IPS DF 4.7 (cell line): ENCODE measurements around the gene PDGFA.
"Not testable (repeated sequence)": the region's sequence is repeated elsewhere in the genome, so short reads cannot be mapped to it uniquely, and the experiment has no call there.

ENCODE experiments used
- DNase-seq: peaks from one replicate; pipeline ENCODE4 v3.0.0-alpha.2; 2013; ENCODE audit warnings: low spot score; ENCODE audit errors: extremely low read depth

The PDGFA gene

DNA sequence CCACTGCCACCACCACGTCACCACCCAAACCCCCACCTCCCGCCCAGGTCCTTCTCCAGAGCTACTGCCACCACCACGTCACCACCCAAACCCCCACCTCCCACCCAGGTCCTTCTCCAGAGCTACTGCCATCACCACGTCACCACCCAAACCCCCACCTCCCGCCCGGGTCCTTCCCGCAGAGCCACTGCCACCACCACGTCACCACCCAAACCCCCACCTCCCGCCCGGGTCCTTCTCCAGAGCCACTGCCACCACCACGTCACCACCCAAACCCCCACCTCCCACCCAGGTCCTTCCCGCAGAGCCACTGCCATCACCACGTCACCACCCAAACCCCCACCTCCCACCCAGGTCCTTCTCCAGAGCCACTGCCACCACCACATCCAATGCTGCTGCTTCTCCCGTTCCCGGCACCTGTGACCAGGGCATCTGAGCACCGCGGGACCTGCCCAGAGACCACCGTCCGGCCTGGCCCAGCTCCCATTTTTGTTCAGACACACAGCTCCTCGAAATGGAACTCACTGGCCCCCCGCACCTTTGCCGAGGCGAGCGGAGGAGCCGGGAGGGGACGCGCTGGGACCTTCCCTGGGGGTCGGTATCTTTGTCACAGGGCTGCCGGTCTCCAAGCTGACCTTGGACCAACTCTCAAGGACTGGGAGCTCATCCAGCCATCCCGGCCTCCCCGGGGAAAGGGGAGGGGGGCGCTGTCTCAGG lies 32.7 kb upstream of the PDGFA start:
- not testable (repeated sequence) for DNase-seq

DNA sequence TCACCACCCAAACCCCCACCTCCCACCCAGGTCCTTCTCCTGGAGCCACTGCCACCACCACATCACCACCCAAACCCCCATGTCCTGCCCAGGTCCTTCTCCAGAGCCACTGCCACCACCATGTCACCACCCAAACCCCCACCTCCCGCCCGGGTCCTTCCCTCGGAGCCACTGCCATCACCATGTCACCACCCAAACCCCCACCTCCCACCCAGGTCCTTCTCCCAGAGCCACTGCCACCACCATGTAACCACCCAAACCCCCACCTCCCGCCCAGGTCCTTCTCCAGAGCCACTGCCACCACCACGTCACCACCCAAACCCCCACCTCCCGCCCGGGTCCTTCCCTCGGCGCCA lies 31.9 kb upstream of the PDGFA start:
- DNase-seq, result not testable (repeated sequence)

DNA sequence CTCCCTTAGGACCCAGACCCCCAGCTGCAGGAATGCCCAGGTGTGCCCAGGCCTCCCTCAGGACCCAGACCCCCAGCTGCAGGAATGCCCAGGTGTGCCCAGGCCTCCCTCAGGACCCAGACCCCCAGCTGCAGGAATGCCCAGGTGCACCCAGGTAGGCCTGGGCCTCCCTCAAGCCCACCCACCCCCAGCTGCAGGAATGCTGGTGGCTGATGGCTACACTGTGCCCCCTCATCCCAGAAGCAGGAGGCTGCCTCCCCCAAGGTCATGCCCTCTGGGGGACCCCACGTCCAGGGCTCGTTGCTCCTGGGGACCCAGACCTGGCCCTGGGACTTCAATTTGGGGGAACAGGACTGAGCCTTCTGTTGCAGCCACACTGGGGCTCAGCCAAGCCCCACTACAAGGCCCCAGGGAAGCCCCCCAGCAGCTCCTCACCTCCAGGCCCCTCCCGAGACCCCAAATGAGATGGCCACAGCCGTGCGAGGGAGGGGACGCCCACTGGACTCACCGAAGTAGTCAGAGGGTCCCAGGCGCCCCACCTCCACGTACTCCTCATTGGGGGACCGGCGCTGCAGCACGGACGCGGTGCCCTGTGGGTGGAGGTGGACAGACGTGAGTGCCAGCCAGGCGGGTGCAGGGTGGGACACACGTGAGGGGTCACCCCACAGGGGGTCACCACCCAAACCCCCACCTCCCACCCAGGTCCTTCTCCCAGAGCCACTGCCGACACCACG lies 31.4 kb upstream of the PDGFA start:
- no peak for DNase-seq

DNA sequence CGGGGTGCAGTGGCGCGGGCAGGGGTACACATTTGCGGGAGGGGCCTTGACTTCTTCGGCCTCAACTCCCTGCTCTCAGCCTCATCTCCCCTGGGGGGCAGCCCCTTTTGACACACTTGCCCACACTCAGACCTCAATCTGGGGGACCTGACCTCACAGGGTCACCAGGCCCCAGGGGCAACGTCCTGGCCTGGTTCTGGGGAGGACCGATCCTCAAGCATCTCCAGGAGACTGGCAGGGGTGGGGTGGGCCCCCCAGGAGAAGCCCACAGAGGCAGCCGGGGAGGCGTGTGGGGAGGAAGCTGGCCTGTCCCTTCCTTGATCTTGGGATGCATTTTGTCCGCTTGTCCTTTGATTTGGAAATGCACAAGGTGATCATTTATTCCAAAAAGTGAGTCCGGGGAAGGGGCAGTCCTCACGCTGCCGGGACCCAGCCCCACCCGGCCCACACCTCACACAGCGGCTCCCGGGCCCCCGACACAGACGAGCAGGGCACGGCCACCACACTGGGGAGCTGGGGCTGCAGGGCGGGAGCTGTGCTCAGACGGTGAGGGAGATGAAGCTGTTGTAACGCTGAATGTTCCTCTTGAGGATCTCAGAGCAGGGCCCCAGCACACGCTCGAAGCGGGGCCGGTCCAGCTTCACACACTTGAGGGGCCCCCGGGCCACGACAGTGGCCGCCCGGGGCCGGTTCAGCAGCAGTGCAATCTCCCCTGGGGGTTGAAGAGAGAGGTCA lies 30.4 kb upstream of the PDGFA start:
- DNase-seq, result no peak

DNA sequence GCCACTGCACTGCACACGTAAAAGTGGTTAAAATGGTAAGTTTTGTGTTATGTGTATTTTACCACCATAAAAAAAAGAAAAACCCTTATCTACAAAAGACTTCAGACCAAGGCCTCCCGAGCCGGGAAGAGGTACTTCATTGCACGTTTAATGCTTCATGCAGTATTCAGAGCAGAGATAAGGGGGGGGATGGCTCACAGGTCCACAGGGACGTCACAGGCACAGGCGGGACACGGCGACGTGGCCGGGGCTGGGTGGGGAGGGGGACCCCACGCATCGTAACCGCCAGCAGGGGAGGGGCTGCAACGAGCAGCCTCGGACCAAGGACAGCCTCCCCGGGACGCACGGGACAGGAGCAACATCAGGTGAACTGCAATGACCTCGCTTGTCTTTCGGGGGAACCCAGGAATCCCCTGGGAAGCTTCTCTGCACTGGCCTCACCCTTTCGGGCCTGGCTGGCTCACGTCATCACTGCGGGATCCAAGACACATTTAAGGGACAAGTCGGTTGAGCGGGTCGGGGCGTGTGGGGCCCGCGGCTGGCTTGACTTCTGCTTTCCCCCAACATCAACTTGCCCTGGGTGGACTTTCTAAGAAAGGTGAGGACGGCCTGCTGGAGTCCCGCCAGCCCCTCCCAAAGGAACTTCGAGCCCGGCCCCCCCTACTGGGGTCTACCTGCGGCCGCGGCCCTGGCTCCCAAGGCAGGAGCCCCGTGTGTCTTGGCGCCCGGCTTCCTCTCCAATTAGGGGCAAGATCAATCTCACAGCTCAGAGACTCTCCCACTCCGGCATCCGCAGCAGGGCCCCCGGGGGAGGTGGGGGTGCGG lies 29.6 kb upstream of the PDGFA start:
- DNase-seq, result no peak

DNA sequence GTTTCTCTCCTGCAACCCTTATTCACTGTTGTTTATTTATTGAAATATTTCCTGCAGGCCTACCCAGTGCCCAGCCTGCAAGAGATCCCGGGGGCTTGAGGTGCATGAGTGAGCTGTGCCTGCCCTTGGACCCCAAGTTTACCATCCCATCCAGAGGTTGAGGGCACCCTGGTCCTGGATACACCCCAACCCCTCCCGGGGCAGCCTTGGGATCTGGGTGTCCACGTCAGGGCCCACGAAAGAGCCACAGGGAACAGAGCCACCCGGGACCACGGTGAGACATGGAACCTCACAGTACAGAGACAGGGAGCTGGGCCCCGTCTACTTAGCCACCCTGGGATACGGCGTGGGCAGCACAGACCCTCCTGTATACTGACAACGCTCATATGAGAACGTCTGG lies 28.8 kb upstream of the PDGFA start:
- DNase-seq, result no peak

DNA sequence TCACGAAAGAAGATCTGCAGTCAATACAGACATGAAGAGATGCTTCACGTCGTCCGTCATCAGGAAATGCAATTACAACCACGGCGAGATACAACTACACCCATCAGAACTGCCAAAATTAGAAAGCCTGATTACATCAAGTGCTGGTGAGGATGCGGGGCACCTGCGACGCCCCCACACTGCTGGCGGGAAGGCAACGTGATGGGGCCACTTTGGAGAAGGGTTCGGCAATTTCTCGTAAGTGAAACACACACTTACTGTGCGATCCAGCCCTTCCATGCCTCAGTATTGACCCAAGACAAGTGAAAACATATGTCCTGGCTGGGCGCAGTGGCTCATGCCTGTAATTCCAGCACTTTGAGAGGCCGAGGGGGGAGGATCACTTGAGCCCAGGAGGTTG lies 25.8 kb upstream of the PDGFA start:
- DNase-seq, result no peak

DNA sequence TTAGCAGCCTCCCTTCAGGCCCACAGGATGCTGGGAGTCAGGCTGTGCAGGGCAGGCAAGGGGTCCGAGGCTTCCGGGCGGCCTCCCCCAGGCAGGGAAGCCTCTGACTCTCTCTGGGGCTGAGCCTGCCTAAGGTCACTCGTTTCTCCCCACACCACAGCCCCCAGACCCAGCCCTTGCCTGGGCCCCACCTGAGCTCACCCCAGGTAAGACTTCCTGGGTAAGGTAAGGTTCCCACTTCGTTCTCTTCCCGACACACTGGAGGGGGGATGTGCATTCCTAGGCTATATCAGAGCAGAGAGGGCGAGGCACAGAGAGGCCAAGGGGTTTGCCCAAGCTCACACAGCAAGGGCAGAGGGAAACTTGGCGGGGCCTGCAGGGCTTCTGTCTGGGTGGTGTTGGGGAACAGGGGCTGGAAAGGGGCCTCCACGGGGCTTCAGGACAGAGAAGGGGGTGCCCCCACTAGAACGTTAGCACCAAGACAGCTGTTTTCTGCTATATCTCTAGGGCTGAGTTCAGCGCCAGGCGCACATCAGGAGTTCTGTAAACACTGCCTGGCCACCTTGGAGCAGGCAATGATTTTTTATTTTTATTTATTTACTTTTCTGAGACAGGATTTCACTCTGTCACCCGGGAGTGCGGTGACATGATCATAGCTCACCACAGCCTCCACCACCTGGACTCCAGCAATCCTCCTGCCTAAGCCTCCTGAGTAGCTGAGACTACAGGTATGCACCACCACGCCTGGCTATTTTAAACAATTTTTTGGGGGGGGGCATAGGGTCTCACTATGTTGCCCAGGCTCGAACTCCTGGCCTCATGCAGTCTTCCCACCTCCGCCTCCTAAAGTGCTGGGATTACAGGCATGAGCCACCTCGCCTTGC lies 24.9 kb upstream of the PDGFA start:
- DNase-seq, result no peak

DNA sequence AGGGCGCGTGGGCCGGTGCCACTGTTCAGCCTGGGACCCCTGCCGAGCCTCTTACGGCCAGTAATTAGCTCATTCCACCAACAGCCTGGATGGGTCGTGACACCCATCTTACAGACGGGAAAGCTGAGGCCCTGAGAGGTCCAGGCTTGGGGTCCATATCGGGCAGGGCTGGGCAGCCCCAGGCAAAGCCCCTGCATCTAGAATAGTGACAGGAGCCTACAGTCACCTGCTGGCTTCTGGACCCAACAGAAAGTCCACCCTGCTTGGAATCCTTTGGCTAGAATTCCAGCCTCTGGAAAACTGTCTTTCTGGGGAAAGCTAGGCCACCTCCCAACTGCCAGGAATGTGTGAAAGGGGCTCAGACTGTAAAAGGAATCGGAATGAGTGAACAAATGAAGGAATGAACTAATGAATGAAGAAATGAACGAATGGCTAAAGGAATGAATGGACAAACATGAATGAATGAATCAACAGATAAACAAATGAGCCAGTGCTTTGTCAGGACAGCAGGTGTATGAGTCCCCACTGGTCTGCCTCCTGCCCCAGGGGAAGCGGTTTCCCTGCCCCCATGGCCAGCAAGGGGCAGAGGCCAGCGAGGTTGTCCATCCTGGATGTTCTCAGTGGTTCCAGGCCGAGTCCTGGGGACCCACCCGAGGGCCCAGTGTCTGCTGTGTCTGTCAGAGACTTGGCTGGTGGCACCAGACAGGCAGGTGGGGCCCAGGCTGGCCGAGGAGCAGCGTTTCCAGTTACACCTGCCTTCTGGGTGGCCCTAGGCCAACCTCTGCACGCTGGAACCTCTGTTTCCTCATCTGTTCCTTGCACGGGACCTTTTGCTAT lies 24.1 kb upstream of the PDGFA start:
- DNase-seq, result no peak

DNA sequence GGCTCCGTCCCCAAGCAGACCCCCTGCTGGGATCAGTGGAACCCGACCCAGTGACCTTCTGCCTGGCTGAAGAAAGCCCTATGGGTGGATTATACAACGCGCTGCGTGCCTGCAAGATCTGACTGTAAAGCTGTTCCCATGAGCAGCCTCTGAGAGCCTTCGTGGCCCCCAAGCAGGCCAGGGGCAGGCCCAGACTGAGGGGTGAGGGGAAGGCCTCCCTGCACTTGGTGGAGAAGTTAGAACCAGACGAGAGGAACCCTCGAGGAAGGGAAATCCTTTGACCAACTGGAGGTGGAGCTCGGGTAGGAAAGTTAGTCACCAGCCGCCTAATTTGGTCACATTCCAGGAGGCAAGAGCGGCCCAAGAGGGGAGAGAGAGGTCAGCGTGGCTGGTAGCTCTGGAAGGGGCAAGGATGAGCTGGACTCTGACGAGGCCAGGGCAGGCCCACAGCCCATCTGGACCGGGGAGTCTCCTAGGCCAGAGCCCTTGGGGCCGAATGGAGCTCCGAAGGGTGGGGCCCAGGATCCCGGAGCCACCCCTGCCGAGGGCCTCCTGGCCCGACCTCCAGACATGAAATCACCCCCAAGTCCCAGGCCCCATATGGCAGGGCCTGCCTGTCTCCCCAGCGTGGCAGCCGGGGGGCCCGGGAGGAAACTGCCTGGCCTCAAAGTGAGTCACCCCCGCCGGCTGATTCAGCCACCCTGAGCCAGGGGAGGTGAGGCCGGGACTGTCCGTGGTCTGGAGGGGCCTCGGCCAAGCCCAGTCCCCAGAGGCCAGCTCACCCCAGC lies 23.3 kb upstream of the PDGFA start:
- no peak for DNase-seq

DNA sequence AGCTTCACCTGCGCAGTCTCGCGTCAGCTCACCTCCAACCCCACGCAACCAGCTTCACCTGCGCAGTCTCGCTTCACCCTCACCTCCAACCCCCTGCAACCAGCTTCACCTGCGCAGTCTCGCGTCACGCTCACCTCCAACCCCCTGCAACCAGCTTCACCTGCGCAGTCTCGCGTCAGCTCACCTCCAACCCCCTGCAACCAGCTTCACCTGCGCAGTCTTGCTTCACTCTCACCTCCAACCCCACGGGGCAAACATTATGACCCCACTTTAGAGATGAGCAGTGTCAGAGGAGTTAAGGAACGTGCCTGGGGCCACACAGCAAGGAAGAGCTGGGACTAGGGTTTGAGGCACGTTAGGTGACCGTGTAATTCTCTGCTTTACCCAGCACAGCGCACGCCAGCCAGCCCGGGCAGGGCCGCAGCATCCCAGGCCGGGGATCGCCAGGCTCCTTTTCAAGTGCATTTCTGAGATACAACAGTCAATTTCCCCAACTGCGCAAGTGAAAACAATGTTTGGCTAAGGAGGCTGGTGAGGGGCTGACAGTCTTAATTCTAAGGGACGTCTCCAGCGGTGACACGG lies 22.6 kb upstream of the PDGFA start:
- DNase-seq, result no peak

DNA sequence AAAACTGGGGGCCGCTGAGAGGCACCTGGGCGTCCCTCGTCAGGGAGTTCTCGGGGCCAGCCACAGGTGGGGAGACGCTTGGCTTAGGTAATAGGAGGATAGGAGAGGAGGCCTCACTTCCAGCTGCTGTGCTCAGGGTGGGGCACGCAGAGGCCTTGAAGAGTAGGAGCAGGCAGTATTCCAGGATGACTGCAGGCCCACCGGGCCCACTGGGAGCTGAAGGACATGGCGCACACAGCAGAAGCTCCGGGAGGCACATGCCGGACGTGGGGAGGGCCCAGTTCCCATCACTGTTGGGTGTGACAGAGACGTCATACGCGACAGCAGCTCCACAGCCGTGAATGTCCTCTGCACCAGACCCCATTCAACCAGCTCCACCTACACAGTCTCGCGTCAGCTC lies 22.0 kb upstream of the PDGFA start:
- DNase-seq, result no peak

DNA sequence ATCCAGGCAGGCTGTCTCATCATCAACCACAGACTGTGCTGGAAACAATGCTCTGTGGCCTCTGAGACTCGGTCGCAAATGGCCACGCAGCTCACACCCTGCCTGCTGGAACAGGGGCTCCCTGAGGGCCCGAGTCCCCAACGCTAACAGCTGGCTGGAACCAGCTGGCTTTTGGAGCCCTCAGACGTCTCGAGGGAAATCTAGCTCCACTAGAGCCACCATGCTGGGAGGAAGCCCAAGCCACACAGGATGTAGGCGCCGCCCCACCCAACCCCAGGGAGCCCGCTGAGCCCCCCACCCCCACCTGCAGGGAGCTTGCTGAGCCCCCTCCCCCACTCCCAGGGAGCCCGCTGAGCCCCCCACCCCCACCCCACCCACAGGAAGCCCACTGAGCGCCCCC lies 21.4 kb upstream of the PDGFA start:
- DNase-seq, result no peak

DNA sequence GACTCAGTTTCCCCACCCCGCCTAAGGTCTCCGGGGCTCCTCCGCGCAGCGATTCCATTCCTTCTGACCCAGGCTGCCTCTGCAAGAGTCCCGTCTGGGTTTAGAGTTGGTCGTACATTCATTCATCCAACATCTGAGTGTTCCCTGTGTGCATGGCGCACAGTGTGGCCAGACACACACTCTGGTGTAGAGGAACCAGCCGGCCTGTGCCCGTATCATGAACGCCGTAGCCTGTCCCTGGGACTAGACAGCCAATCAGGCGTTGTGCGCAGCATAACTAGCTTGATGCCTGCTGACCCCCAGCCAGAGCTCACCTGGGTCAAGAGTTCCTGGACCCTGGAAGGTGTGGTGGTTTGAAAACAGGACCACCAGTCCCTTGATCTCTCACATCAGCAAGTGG lies 20.9 kb upstream of the PDGFA start:
- no peak for DNase-seq

DNA sequence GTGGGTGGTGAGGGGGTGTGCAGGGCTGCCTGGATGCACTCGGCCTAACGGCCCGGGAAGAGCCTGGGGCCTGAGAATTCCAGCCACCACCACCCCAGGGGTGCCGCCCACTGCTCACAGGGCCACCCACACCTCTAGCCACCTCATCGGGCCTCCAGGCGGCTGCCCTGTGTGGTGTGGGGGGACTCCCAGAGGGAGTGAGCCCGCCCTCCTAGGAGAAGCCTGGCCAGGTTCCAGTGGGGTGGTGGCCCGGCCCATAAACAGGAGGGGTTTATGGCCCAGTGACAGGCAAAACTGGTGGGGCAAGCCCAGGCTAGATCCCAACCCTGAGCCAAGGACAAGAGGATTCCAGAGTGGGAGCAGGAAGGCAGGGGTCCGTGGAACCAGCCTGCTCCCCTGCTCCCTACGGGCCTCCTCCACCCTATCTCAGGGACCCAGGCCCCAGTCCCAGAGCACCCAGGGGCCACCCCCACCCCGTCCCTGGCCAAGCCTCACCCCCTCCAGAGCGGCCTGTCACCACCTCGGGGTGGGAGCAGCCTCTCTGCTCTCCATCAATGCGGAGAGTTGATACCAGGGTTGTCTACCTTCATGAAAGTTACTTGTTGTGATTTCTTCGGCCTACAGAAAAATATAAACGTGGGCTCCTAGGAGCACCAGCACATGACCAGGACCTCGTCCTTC lies 20.2 kb upstream of the PDGFA start:
- no peak for DNase-seq

DNA sequence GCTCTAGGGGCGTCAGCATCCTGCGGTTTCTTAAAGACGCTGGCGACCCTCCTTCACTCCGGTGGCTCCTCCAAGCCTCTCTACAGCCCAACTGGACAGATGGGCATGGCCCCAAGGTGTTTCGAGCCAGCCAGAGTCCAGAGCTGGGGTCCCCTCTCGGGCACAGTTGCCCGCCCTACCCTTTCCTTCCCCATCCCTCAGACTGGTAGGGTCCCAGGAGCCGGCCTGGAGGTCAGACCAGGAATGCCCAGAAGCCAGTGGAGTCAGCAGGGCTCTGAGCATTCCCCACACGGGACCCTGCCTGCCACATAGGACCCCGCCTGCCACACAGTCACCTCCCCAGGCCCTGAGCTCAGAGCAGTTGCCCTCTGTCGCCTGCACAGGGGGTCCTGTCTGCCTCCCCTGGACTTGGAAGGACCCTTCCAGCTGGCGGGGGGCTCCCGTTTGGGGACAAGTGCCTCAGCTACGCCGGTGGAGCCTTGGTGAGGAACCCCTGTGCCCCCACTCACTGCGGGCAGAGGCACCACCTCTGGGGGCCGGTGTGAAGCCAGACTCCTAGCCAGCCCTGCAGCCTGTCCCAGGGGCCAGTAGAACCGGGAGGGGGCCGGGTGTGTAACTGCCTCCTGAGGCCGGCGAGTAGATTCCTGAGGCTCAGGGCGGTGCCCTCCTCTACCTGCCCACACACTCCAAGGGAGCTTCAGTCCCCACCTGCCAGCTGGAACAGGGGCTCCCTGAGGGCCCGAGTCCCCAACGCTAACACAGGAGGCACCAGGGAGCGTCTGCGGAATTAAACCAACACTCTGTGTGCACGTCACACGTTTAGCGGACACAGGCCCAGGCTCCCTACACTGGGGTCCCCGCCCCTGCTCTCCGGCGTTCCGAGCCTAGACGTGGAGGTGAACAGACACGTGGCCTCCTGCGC lies 19.4 kb upstream of the PDGFA start:
- DNase-seq, result no peak
